ENCODE results near the gene NGB. TPM values are rescaled to one million over a fixed set of nuclear protein-coding genes. Genes with fewer than 3 reads are reported as not detected.
"Not testable (repeated sequence)": the region's sequence is repeated elsewhere in the genome, so short reads cannot be mapped to it uniquely, and the experiment has no call there.

The NGB gene
- not detected for polyA plus RNA-seq (ENCODE audit: low read depth in 6 of 6)

- H3K27me3 Mint-ChIP-seq, result peaks cover 21 to 48% (median 46%) of the 10 kb centered on the region in 3 donors
- H3K4me3 Mint-ChIP-seq, result peak within 1 kb of the TSS in 6 of 8 donors; percentile 20 to 66 (median 44)
These were observed at the start of gene NGB for GRCh38 chr14:77271113-77271710. Gene NGB, minus strand, starts transcription at chr14:77271206. Its CDS starts 269 bp downstream, at chr14:77270937.

GRCh38 chr14:77320238-77320935 lies 49.4 kb upstream of the NGB start, which contains the start of gene POMT2:
Gene POMT2, minus strand, starts transcription at chr14:77320883. Its CDS starts 202 bp downstream, at chr14:77320681.
- DNase-seq (peak; percentile 96), ATAC-seq (ENCODE audit: low read depth in 2 of 2) (peak; percentile 65 to 66)
- Mint-ChIP-seq H3K4me3 (peak within 1 kb of the TSS; percentile 91 to 99 (median 99)), H3K9me3 (no peaks in the 10 kb centered on the region), H3K27ac (peak within 1 kb of the TSS; percentile 96 to 100 (median 99)), H3K36me3 (no peaks in the 10 kb centered on the region), H3K27me3 (no peaks in the 10 kb centered on the region), H3K4me1 (peaks cover 16 to 25% (median 18%) of the 10 kb centered on the region in 3 donors)

More at GRCh38 chr14:77271113-77271710, at the start of gene NGB:
- no peak for DNase-seq
- ATAC-seq (ENCODE audit: low read depth in 2 of 2), result no peak
- Mint-ChIP-seq H3K9me3 (peaks cover 0 to 5% (median 2%) of the 10 kb centered on the region in 7 donors), H3K36me3 (peaks cover 0 to 18% of the 10 kb centered on the region in 2 donors), H3K4me1 (peaks cover 6 to 11% (median 6%) of the 10 kb centered on the region in 3 donors), H3K27ac (no peak within 1 kb of the TSS)

GRCh38 chr14:77319422-77319821 lies 48.4 kb upstream of the NGB start:
- Mint-ChIP-seq H3K36me3 (no peaks in the 10 kb centered on the region), H3K4me3 (peak overlapping the region in 5 of 8 donors; percentile 33 to 99 (median 95)), H3K9me3 (no peaks in the 10 kb centered on the region), H3K27me3 (no peaks in the 10 kb centered on the region), H3K27ac (peak overlapping the region in 5 of 6 donors; percentile 85 to 96 (median 95)), H3K4me1 (peaks cover 16 to 25% (median 18%) of the 10 kb centered on the region in 3 donors)
- DNase-seq, result no peak
- no peak for ATAC-seq (ENCODE audit: low read depth in 2 of 2)

- H3K27me3 Mint-ChIP-seq; H3K9me3 Mint-ChIP-seq; ATAC-seq (ENCODE audit: low read depth in 2 of 2); DNase-seq; H3K36me3 Mint-ChIP-seq: not testable (repeated sequence)
- H3K4me1 Mint-ChIP-seq, result peaks cover 16 to 25% (median 18%) of the 10 kb centered on the region in 3 donors
- H3K27ac Mint-ChIP-seq, result peak overlapping the region in 1 of 6 donors; percentile 70
- peak overlapping the region in 1 of 8 donors; percentile 95 for H3K4me3 Mint-ChIP-seq
These were observed 47.8 kb upstream of the NGB start for GRCh38 chr14:77318756-77319155.

GRCh38 chr14:77318006-77318553 lies 47.1 kb upstream of the NGB start:
- no peak for DNase-seq
- H3K36me3 Mint-ChIP-seq, result no peaks in the 10 kb centered on the region
- no peak for ATAC-seq (ENCODE audit: low read depth in 2 of 2)
- no peak overlapping the region for H3K27ac Mint-ChIP-seq
- no peaks in the 10 kb centered on the region for H3K9me3 Mint-ChIP-seq
- H3K27me3 Mint-ChIP-seq, result no peaks in the 10 kb centered on the region
- H3K4me3 Mint-ChIP-seq, result peak overlapping the region in 2 of 8 donors; percentile 52 to 73
- peaks cover 16 to 25% (median 18%) of the 10 kb centered on the region in 3 donors for H3K4me1 Mint-ChIP-seq

GRCh38 chr14:77316872-77317301 lies 45.9 kb upstream of the NGB start:
- Mint-ChIP-seq H3K4me1 (peaks cover 6 to 16% (median 8%) of the 10 kb centered on the region in 3 donors), H3K9me3 (no peaks in the 10 kb centered on the region), H3K36me3 (no peaks in the 10 kb centered on the region), H3K27ac (no peak overlapping the region), H3K27me3 (no peaks in the 10 kb centered on the region), H3K4me3 (no peak overlapping the region)
- DNase-seq (no peak), ATAC-seq (ENCODE audit: low read depth in 2 of 2) (no peak)

GRCh38 chr14:77316195-77316505 lies 45.1 kb upstream of the NGB start:
- Mint-ChIP-seq H3K36me3 (no peaks in the 10 kb centered on the region), H3K9me3 (no peaks in the 10 kb centered on the region), H3K4me3 (peak overlapping the region in 1 of 8 donors; percentile 75), H3K4me1 (peaks cover 5 to 13% (median 6%) of the 10 kb centered on the region in 3 donors), H3K27ac (peak overlapping the region in 2 of 6 donors; percentile 33 to 38), H3K27me3 (no peaks in the 10 kb centered on the region)
- ATAC-seq (ENCODE audit: low read depth in 2 of 2) (no peak), DNase-seq (no peak)

- no peaks in the 10 kb centered on the region for H3K27me3 Mint-ChIP-seq
- peaks cover 0 to 9% (median under 1%) of the 10 kb centered on the region in 3 donors for H3K4me1 Mint-ChIP-seq
- no peaks in the 10 kb centered on the region for H3K9me3 Mint-ChIP-seq
- no peak overlapping the region for H3K4me3 Mint-ChIP-seq
- peak overlapping the region in 1 of 6 donors; percentile 66 for H3K27ac Mint-ChIP-seq
- ATAC-seq (ENCODE audit: low read depth in 2 of 2), result no peak
- no peaks in the 10 kb centered on the region for H3K36me3 Mint-ChIP-seq
- no peak for DNase-seq
These were observed 43.8 kb upstream of the NGB start for GRCh38 chr14:77314539-77315457.

GRCh38 chr14:77314043-77314442 lies 43.0 kb upstream of the NGB start:
- ATAC-seq (ENCODE audit: low read depth in 2 of 2) (no peak), DNase-seq (no peak)
- Mint-ChIP-seq H3K4me1 (peaks cover 3 to 11% (median 4%) of the 10 kb centered on the region in 3 donors), H3K27ac (no peak overlapping the region), H3K36me3 (no peaks in the 10 kb centered on the region), H3K4me3 (no peak overlapping the region), H3K9me3 (no peaks in the 10 kb centered on the region), H3K27me3 (no peaks in the 10 kb centered on the region)

GRCh38 chr14:77313371-77313770 lies 42.4 kb upstream of the NGB start:
- no peak overlapping the region for H3K27ac Mint-ChIP-seq
- no peaks in the 10 kb centered on the region for H3K36me3 Mint-ChIP-seq
- H3K4me3 Mint-ChIP-seq, result no peak overlapping the region
- ATAC-seq (ENCODE audit: low read depth in 2 of 2), result no peak
- H3K27me3 Mint-ChIP-seq, result no peaks in the 10 kb centered on the region
- peaks cover 9 to 17% (median 11%) of the 10 kb centered on the region in 3 donors for H3K4me1 Mint-ChIP-seq
- DNase-seq, result no peak
- H3K9me3 Mint-ChIP-seq, result no peaks in the 10 kb centered on the region

- Mint-ChIP-seq H3K4me3 (no peak overlapping the region), H3K27me3 (no peaks in the 10 kb centered on the region), H3K36me3 (no peaks in the 10 kb centered on the region), H3K27ac (peak overlapping the region in 1 of 6 donors; percentile 31), H3K9me3 (no peaks in the 10 kb centered on the region), H3K4me1 (peaks cover 9 to 24% (median 12%) of the 10 kb centered on the region in 3 donors)
- DNase-seq (no peak), ATAC-seq (ENCODE audit: low read depth in 2 of 2) (no peak)
These were observed 40.2 kb upstream of the NGB start for GRCh38 chr14:77311217-77311616.

GRCh38 chr14:77310026-77310425 lies 39.0 kb upstream of the NGB start:
- Mint-ChIP-seq H3K27ac (peak overlapping the region in 1 of 6 donors; percentile 53), H3K36me3 (no peaks in the 10 kb centered on the region), H3K9me3 (no peaks in the 10 kb centered on the region), H3K27me3 (no peaks in the 10 kb centered on the region), H3K4me3 (no peak overlapping the region), H3K4me1 (peaks cover 9 to 18% (median 12%) of the 10 kb centered on the region in 3 donors)
- no peak for DNase-seq
- ATAC-seq (ENCODE audit: low read depth in 2 of 2), result no peak

- ATAC-seq (ENCODE audit: low read depth in 2 of 2) (peak; percentile 74 to 76), DNase-seq (peak; percentile 20)
- Mint-ChIP-seq H3K9me3 (no peaks in the 10 kb centered on the region), H3K27ac (peak overlapping the region in 3 of 6 donors; percentile 3 to 69 (median 28)), H3K4me3 (no peak overlapping the region), H3K27me3 (no peaks in the 10 kb centered on the region), H3K36me3 (no peaks in the 10 kb centered on the region), H3K4me1 (peaks cover 9 to 18% (median 12%) of the 10 kb centered on the region in 3 donors)
These were observed 38.1 kb upstream of the NGB start for GRCh38 chr14:77309131-77309530.
